OCI-LY7 (cell line): ENCODE measurements around the gene DGCR8.

Source experiments
- CTCF ChIP-seq: fragments of 200-600 bp; sonication (generic); conservative IDR thresholded peaks from 2 replicates; pipeline ENCODE4 v1.5.1; 2014; ENCODE audit warnings: mild to moderate bottlenecking, antibody characterized with exemption, low read length, moderate library complexity, mixed read lengths
- EZH2phosphoT487 ChIP-seq: fragments of 200-600 bp; sonication (generic); IDR thresholded peaks from 2 replicates; pipeline ENCODE4 v1.6.1; 2018; ENCODE audit warnings: low read depth, borderline replicate concordance, mild to moderate bottlenecking, mixed run types, antibody characterized with exemption, low read length, moderate library complexity, mixed read lengths

GRCh38 chr22:20086763-20087162 is 6.7 kb downstream of the DGCR8 start:
- no peak for TF ChIP-seq CTCF
- TF ChIP-seq EZH2phosphoT487, result no peak
